ENCODE data around the gene SEMA3F.

The SEMA3F gene

DNA sequence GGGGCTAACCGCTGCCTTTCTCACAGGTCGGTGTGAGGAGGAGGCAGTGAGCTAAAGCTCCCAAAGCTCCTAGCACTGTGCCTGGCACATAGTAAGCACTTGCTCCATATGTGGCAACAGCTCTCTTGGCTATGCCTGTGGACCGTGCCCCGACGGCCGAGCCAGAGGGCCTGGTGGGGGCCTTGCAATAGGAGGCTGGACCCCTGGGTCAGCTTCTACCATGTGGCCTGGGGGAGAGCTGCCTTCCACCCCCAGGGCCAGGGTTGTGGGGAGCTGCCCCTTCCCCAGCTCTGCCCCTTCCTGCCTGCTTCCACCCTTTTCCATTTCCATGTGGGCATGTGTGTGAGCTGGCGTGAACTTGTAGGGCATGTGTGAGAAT is 19.4 kb downstream of the SEMA3F start:
- TF ChIP-seq, protein P1, sequence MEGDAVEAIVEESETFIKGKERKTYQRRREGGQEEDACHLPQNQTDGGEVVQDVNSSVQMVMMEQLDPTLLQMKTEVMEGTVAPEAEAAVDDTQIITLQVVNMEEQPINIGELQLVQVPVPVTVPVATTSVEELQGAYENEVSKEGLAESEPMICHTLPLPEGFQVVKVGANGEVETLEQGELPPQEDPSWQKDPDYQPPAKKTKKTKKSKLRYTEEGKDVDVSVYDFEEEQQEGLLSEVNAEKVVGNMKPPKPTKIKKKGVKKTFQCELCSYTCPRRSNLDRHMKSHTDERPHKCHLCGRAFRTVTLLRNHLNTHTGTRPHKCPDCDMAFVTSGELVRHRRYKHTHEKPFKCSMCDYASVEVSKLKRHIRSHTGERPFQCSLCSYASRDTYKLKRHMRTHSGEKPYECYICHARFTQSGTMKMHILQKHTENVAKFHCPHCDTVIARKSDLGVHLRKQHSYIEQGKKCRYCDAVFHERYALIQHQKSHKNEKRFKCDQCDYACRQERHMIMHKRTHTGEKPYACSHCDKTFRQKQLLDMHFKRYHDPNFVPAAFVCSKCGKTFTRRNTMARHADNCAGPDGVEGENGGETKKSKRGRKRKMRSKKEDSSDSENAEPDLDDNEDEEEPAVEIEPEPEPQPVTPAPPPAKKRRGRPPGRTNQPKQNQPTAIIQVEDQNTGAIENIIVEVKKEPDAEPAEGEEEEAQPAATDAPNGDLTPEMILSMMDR (IDR thresholded peaks at IDR 0.05; ENCODE audit: low read length, missing control alignments) = no peak
- DNase-seq (ENCODE audit: low read depth) = no peak
- no peak overlapping the region for H3K4me3 ChIP-seq (replicated peaks; ENCODE audit: low read depth, low read length)

DNA sequence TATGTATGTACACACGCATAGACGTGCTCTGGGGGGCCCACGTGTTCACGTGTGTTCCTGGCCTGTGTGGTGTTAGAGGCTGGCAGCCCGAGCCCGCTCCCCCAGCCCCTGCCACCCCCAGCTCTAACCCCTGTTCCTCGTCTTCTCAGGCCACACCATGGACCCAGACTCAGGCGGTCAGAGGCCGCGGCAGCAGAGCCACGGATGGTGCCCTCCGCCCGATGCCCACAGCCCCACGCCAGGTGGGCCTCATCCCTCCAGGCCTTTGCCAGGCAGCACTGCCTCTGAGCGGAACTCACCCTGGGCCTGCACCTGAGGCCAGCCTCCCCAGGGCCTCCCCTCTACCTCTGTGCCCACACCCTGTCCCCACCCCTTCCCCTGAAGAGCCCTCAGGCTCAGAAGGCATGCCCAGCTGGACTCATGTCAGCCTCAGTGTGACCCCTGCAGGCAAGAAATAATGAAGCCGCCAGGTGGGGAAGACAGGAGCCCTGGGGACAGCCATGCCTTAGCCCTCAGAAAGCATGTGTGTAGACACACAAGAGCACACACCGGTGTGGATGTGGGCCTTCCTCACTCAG is 19.9 kb downstream of the SEMA3F start:
- TF ChIP-seq, protein P1 (IDR thresholded peaks at IDR 0.05; ENCODE audit: low read length, missing control alignments) = no peak
- DNase-seq (ENCODE audit: low read depth) = no peak
- no peak overlapping the region for H3K4me3 ChIP-seq (replicated peaks; ENCODE audit: low read depth, low read length)

DNA sequence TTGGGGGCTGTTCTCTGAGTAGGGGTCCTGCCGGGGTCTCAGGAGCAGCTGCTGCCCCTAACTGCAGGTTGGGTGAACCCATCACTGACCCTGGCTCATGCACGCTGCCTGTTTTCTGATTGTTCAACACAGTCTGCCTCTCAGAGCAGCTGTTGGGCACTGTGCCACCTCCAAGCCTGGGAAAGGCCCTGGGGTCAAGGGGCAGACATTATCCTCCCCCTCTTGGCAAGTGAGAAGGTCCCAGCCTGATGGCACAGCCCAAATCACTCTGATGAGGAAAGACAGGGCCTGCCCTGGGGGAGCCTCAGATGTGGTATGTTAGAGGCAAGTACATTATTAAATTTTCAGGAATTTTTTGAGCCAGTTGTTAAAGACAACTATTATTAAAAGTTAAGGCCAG is 22.2 kb downstream of the SEMA3F start:
- TF ChIP-seq, protein P1 (IDR thresholded peaks at IDR 0.05; ENCODE audit: low read length, missing control alignments) = no peak

DNA sequence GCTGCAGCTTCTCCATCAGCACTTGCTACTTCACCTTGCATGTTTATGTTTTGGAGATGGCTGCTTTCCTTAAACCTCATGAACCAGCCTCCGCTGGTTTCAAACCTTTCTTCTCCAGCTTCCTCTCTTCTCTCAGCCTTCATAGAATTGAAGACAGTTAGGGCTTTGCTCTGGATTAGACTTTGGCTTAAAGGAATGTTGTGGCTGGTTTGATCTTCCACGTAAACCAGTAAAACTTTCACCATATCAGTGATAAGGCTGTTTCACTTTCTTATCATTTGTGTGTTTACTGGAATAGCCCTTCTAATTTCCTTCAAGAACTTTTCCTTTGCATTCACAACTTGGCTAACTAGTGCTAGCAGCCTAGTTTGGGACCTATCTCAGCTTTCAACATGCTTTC is 24.6 kb downstream of the SEMA3F start:
- H3K4me3 ChIP-seq (replicated peaks; ENCODE audit: low read depth, low read length) = no peak overlapping the region
- DNase-seq (ENCODE audit: low read depth) = no peak
- TF ChIP-seq, protein P1 (IDR thresholded peaks at IDR 0.05; ENCODE audit: low read length, missing control alignments) = no peak

More for the DNA sequence above, 22.2 kb downstream of the SEMA3F start:
- DNase-seq (ENCODE audit: low read depth) = no peak
- no peak overlapping the region for H3K4me3 ChIP-seq (replicated peaks; ENCODE audit: low read depth, low read length)

DNA sequence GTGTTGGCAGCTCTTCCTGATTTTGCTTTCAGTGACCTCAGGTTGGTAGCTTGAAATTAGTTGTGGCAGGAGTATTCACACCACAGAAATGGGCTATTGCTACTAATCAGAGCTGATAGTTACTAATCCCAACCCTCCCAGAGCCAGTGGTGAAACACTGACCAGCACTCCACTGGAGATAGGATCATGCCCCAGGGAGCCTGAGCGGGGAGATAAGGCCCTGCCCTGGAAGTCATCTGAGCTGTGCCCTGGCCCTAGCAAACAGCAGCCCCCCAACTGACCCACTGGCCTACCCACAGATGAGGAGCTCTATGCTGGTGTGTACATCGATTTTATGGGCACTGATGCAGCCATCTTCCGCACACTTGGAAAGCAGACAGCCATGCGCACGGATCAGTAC is 26.9 kb downstream of the SEMA3F start:
- TF ChIP-seq, protein P1 (IDR thresholded peaks at IDR 0.05; ENCODE audit: low read length, missing control alignments) = no peak
- no peak for DNase-seq (ENCODE audit: low read depth)
- no peak overlapping the region for H3K4me3 ChIP-seq (replicated peaks; ENCODE audit: low read depth, low read length)

DNA sequence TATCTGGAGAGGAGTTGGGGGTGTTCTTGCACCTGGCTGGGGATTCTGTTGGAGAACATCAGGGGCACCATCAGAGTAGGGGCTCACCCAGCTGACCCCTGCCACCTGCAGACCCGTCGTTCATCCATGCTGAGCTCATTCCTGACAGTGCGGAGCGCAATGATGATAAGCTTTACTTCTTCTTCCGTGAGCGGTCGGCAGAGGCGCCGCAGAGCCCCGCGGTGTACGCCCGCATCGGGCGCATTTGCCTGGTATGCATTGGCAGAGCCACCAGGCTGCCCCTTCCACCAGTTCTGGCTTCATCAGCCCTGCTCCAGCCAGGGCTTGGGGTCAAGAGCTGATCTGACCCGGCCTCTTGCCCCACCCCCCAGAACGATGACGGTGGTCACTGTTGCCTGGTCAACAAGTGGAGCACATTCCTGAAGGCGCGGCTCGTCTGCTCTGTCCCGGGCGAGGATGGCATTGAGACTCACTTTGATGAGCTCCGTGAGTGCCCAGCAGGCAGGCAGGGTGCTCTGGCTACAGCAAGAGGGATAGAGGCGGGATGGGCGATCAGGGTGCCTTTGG is 27.5 kb downstream of the SEMA3F start:
- H3K4me3 ChIP-seq (replicated peaks; ENCODE audit: low read depth, low read length) = no peak overlapping the region
- TF ChIP-seq, protein P1 (IDR thresholded peaks at IDR 0.05; ENCODE audit: low read length, missing control alignments) = no peak
- DNase-seq (ENCODE audit: low read depth) = no peak

DNA sequence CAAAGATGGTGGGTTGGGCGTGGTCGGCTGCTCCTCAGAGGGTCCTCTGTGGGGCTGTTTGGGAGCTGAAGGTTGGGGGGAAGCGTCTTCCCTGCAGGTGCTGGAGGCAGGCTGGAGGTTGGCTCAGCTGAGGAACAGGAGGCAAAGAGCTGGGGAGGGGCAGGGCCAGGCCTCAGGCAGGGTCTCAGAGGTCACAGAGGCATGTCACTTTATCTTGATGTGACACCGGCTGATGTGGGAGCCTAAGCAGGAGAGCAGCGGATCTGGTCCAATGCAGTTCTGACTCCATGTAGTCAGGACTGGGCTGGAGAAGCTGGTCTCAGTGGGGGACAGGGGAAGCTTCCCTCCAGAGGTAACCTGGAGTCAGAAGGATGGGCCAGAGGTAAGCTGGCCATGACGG is 28.6 kb downstream of the SEMA3F start:
- H3K4me3 ChIP-seq (replicated peaks; ENCODE audit: low read depth, low read length) = no peak overlapping the region
- TF ChIP-seq, protein P1 (IDR thresholded peaks at IDR 0.05; ENCODE audit: low read length, missing control alignments) = no peak
- DNase-seq (ENCODE audit: low read depth) = no peak

Data from fibroblast of pulmonary artery (primary cell).